ENCODE data around the gene TMEM255B. TPM values are rescaled to one million over a fixed set of nuclear protein-coding genes. Genes with fewer than 3 reads are reported as not detected.
"Not testable (repeated sequence)": the region's sequence is repeated elsewhere in the genome, so short reads cannot be mapped to it uniquely, and the experiment has no call there.

TMEM255B gene
- total and polyA plus RNA-seq, 4 donors: 0.63 to 67.3 (median 20.4) TPM

GRCh38 chr13:113832631-113833030, 73.6 kb downstream of the TMEM255B start:
- peak in 1 of 2 donors; percentile 43 for DNase-seq
- H3K4me1 ChIP-seq (ENCODE audit: control insufficient read depth in 1 of 2, insufficient read depth in 2 of 2, low read length in 2 of 2): no peaks in the 10 kb centered on the region
- no peaks in the 10 kb centered on the region for H3K9me3 ChIP-seq (ENCODE audit: control insufficient read depth, low read length)
- H3K27me3 ChIP-seq (ENCODE audit: control insufficient read depth in 1 of 2, insufficient read depth in 2 of 2, low read length in 1 of 2): no peaks in the 10 kb centered on the region
- H3K27ac ChIP-seq (ENCODE audit: low read depth in 1 of 2, low read length in 2 of 2): no peak overlapping the region
- ATAC-seq (ENCODE audit: low FRiP score): no peak
- peaks cover 0 to 19% of the 10 kb centered on the region in 2 donors for H3K36me3 ChIP-seq (ENCODE audit: control insufficient read depth in 1 of 2, insufficient read depth in 2 of 2, low read length in 1 of 2)
- intact Hi-C loops (cut with DNase I): no loop called here
- 94 to 95% methylated on average over 23 of the region's 23 CpGs for WGBS, 2 donors
- H3K4me3 ChIP-seq (ENCODE audit: low read length in 2 of 2): no peak overlapping the region

- ATAC-seq (ENCODE audit: low FRiP score) (no peak), DNase-seq (peak in 1 of 2 donors; percentile 33)
- Histone ChIP-seq H3K27ac (ENCODE audit: low read depth in 1 of 2, low read length in 2 of 2) (no peak overlapping the region), H3K4me3 (ENCODE audit: low read length in 2 of 2) (no peak overlapping the region), H3K9me3 (ENCODE audit: control insufficient read depth, low read length) (no peaks in the 10 kb centered on the region), H3K27me3 (ENCODE audit: control insufficient read depth in 1 of 2, insufficient read depth in 2 of 2, low read length in 1 of 2) (no peaks in the 10 kb centered on the region), H3K36me3 (ENCODE audit: control insufficient read depth in 1 of 2, insufficient read depth in 2 of 2, low read length in 1 of 2) (peaks cover 0 to 19% of the 10 kb centered on the region in 2 donors), H3K4me1 (ENCODE audit: control insufficient read depth in 1 of 2, insufficient read depth in 2 of 2, low read length in 2 of 2) (no peaks in the 10 kb centered on the region)
- intact Hi-C loops (cut with DNase I): no loop called here
- 89 to 91% methylated on average over 25 of the region's 25 CpGs for WGBS, 2 donors
Measured at GRCh38 chr13:113833111-113833830, 74.2 kb downstream of the TMEM255B start.

DNA sequence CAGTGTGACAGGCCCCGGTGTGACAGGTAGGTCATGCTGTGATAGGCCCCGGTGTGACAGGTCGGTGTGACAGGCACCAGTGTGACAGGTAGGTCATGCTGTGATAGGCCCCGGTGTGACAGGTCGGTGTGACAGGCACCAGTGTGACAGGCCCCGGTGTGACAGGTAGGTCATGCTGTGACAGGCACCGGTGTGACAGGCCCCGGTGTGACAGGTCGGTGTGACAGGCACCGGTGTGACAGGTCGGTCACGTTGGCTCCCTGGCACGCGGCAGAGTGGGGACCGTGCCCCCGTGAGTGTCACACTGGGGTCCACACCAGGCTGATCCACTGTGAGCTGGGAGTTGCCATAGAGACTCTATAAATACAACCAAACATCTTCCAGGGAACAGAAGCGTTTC, 75.0 kb downstream of the TMEM255B start:
- H3K27ac ChIP-seq (ENCODE audit: low read depth in 1 of 2, low read length in 2 of 2); H3K27me3 ChIP-seq (ENCODE audit: control insufficient read depth in 1 of 2, insufficient read depth in 2 of 2, low read length in 1 of 2); H3K4me1 ChIP-seq (ENCODE audit: control insufficient read depth in 1 of 2, insufficient read depth in 2 of 2, low read length in 2 of 2); ATAC-seq (ENCODE audit: low FRiP score); H3K4me3 ChIP-seq (ENCODE audit: low read length in 2 of 2); H3K9me3 ChIP-seq (ENCODE audit: control insufficient read depth, low read length): not testable (repeated sequence)
- 89 to 92% methylated on average over 16 to 17 of the region's 17 CpGs for WGBS, 2 donors
- intact Hi-C loops (cut with DNase I): loop anchor here in 1 of 2 donors (2.0 kb wide), 1 partner anchor 29 kb away; no protein-coding TSS in a partner anchor
- DNase-seq: peak; percentile 39 to 73
- peaks cover 0 to 19% of the 10 kb centered on the region in 2 donors for H3K36me3 ChIP-seq (ENCODE audit: control insufficient read depth in 1 of 2, insufficient read depth in 2 of 2, low read length in 1 of 2)

DNA sequence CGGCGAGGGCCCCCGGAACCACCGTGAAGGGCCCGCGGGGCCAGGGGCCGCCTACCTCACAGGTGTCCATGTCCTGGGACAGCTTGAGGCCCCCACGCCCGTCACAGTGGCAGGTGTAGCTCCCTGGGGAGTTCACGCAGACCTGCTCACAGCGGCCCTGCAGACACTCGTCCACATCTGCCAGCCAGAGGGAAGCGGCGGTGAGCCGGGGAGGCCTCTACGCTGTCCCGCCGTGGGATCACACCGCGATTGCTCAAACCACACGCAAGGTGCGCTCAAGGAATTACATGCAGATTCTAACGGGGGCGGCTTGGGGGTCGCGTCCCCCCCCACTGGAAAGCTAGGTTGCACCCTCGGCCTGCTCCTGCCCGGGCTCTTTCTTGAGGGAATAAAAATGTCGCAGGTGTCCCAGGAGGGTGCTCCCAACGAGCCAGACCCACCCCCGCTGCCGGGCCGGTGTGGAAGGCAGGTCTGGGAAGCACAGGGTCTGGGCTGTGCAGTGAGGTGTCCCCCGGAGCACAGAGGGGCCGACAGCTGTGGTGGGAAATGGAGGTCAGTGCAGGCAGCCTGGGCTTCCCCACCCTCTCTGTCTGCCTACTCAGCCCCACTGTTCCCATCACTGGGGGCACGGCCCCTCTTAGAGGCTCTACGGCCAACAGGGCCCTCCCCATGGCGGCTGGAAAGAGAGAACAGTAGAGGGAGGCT, 75.6 kb downstream of the TMEM255B start:
- Histone ChIP-seq H3K4me3 (ENCODE audit: low read length in 2 of 2) (no peak overlapping the region), H3K4me1 (ENCODE audit: control insufficient read depth in 1 of 2, insufficient read depth in 2 of 2, low read length in 2 of 2) (no peaks in the 10 kb centered on the region), H3K27ac (ENCODE audit: low read depth in 1 of 2, low read length in 2 of 2) (no peak overlapping the region), H3K9me3 (ENCODE audit: control insufficient read depth, low read length) (no peaks in the 10 kb centered on the region), H3K36me3 (ENCODE audit: control insufficient read depth in 1 of 2, insufficient read depth in 2 of 2, low read length in 1 of 2) (peaks cover 0 to 19% of the 10 kb centered on the region in 2 donors), H3K27me3 (ENCODE audit: control insufficient read depth in 1 of 2, insufficient read depth in 2 of 2, low read length in 1 of 2) (no peaks in the 10 kb centered on the region)
- DNase-seq (peak; percentile 50 to 71), ATAC-seq (ENCODE audit: low FRiP score) (no peak)
- 89 to 91% methylated on average over 34 to 38 of the region's 38 CpGs for WGBS, 2 donors
- intact Hi-C loops (cut with DNase I): loop anchor here in 1 of 2 donors (2.0 kb wide), 1 partner anchor 28 kb away; no protein-coding TSS in a partner anchor

GRCh38 chr13:113835461-113836270, 76.6 kb downstream of the TMEM255B start:
- DNase-seq: peak in 1 of 2 donors; percentile 44
- no peak overlapping the region for H3K27ac ChIP-seq (ENCODE audit: low read depth in 1 of 2, low read length in 2 of 2)
- no peaks in the 10 kb centered on the region for H3K4me1 ChIP-seq (ENCODE audit: control insufficient read depth in 1 of 2, insufficient read depth in 2 of 2, low read length in 2 of 2)
- no peaks in the 10 kb centered on the region for H3K27me3 ChIP-seq (ENCODE audit: control insufficient read depth in 1 of 2, insufficient read depth in 2 of 2, low read length in 1 of 2)
- no peaks in the 10 kb centered on the region for H3K9me3 ChIP-seq (ENCODE audit: control insufficient read depth, low read length)
- intact Hi-C loops (cut with DNase I): loop anchor here in 1 of 2 donors (2.0 kb wide), 1 partner anchor 27 kb away; no protein-coding TSS in a partner anchor
- WGBS, 2 donors: 87 to 88% methylated on average over 37 of the region's 37 CpGs
- peaks cover 0 to 19% of the 10 kb centered on the region in 2 donors for H3K36me3 ChIP-seq (ENCODE audit: control insufficient read depth in 1 of 2, insufficient read depth in 2 of 2, low read length in 1 of 2)
- H3K4me3 ChIP-seq (ENCODE audit: low read length in 2 of 2): no peak overlapping the region
- ATAC-seq (ENCODE audit: low FRiP score): no peak

- intact Hi-C loops (cut with DNase I): no loop called here
- WGBS, 2 donors: 6 to 7% methylated on average over 19 of the region's 19 CpGs
- Histone ChIP-seq H3K9me3 (ENCODE audit: control insufficient read depth, low read length) (no peaks in the 10 kb centered on the region), H3K36me3 (ENCODE audit: control insufficient read depth in 1 of 2, insufficient read depth in 2 of 2, low read length in 1 of 2) (peaks cover 0 to 15% of the 10 kb centered on the region in 2 donors), H3K4me3 (ENCODE audit: low read length in 2 of 2) (no peak overlapping the region), H3K27me3 (ENCODE audit: control insufficient read depth in 1 of 2, insufficient read depth in 2 of 2, low read length in 1 of 2) (no peaks in the 10 kb centered on the region), H3K4me1 (ENCODE audit: control insufficient read depth in 1 of 2, insufficient read depth in 2 of 2, low read length in 2 of 2) (no peaks in the 10 kb centered on the region), H3K27ac (ENCODE audit: low read depth in 1 of 2, low read length in 2 of 2) (peak overlapping the region; percentile 49 to 52)
- peak; percentile 61 for ATAC-seq (ENCODE audit: low FRiP score)
- DNase-seq: peak in 1 of 2 donors; percentile 59
Measured at GRCh38 chr13:113836768-113837559, 77.9 kb downstream of the TMEM255B start.

GRCh38 chr13:113837560-113838355, 78.7 kb downstream of the TMEM255B start:
- WGBS, 2 donors: 2 to 6% methylated on average over 16 of the region's 16 CpGs
- Histone ChIP-seq H3K36me3 (ENCODE audit: control insufficient read depth in 1 of 2, insufficient read depth in 2 of 2, low read length in 1 of 2) (peaks cover 0 to 11% of the 10 kb centered on the region in 2 donors), H3K27me3 (ENCODE audit: control insufficient read depth in 1 of 2, insufficient read depth in 2 of 2, low read length in 1 of 2) (no peaks in the 10 kb centered on the region), H3K27ac (ENCODE audit: low read depth in 1 of 2, low read length in 2 of 2) (peak overlapping the region; percentile 49 to 52), H3K4me3 (ENCODE audit: low read length in 2 of 2) (no peak overlapping the region), H3K9me3 (ENCODE audit: control insufficient read depth, low read length) (no peaks in the 10 kb centered on the region), H3K4me1 (ENCODE audit: control insufficient read depth in 1 of 2, insufficient read depth in 2 of 2, low read length in 2 of 2) (no peaks in the 10 kb centered on the region)
- DNase-seq (peak; percentile 97 to 98), ATAC-seq (ENCODE audit: low FRiP score) (peak; percentile 94)
- intact Hi-C loops (cut with DNase I): no loop called here
